GM18505 (cell line): Measurements from ENCODE around the gene UBE2QL1.

Experiments
- ATAC-seq: cut with Tn5 transposase; IDR thresholded peaks from one replicate; pipeline ENCODE4 v1.9.1; 2021; ENCODE audit not compliant: unreplicated experiment
- POLR2A ChIP-seq: IDR thresholded peaks from 4 replicates; pipeline ENCODE4 v1.6.1; 2011; ENCODE audit warnings: borderline replicate concordance; ENCODE audit not compliant: insufficient read depth, insufficient read length; ENCODE audit errors: extremely low read depth

The UBE2QL1 gene

GRCh38 chr5:6493681-6494454, 45.2 kb downstream of the UBE2QL1 start:
- no peak for TF ChIP-seq POLR2A
- no peak for ATAC-seq

- TF ChIP-seq POLR2A = no peak
- no peak for ATAC-seq
Observed at GRCh38 chr5:6494939-6495338, 46.3 kb downstream of the UBE2QL1 start.

GRCh38 chr5:6495433-6496206, 47.0 kb downstream of the UBE2QL1 start:
- ATAC-seq = no peak
- no peak for TF ChIP-seq POLR2A

GRCh38 chr5:6496207-6496584, 47.5 kb downstream of the UBE2QL1 start:
- no peak for TF ChIP-seq POLR2A
- ATAC-seq = peak; percentile 88

- TF ChIP-seq POLR2A = no peak
- no peak for ATAC-seq
Observed at GRCh38 chr5:6496636-6497035, 48.0 kb downstream of the UBE2QL1 start.

- no peak for ATAC-seq
- TF ChIP-seq POLR2A = no peak
Observed at GRCh38 chr5:6497262-6497661, 48.6 kb downstream of the UBE2QL1 start.

GRCh38 chr5:6498968-6499367, 50.3 kb downstream of the UBE2QL1 start:
- no peak for TF ChIP-seq POLR2A
- ATAC-seq = no peak

- no peak for TF ChIP-seq POLR2A
- no peak for ATAC-seq
Observed at GRCh38 chr5:6501701-6502100, 53.0 kb downstream of the UBE2QL1 start.

- ATAC-seq = no peak
Observed at GRCh38 chr5:6502421-6502820, 53.8 kb downstream of the UBE2QL1 start.

GRCh38 chr5:6503342-6503741, 54.7 kb downstream of the UBE2QL1 start:
- ATAC-seq = no peak
- TF ChIP-seq POLR2A = no peak

More at GRCh38 chr5:6502421-6502820, 53.8 kb downstream of the UBE2QL1 start:
- TF ChIP-seq POLR2A = no peak

GRCh38 chr5:6504677-6505415, 56.2 kb downstream of the UBE2QL1 start:
- no peak for ATAC-seq
- no peak for TF ChIP-seq POLR2A

GRCh38 chr5:6505416-6505755, 56.7 kb downstream of the UBE2QL1 start:
- ATAC-seq = no peak
- TF ChIP-seq POLR2A = no peak

GRCh38 chr5:6505783-6506557, 57.3 kb downstream of the UBE2QL1 start:
- TF ChIP-seq POLR2A = no peak
- no peak for ATAC-seq
